NCI-H2227 (cell line): ENCODE measurements around the gene WFIKKN1.
"Not testable (repeated sequence)": the region's sequence is repeated elsewhere in the genome, so short reads cannot be mapped to it uniquely, and the experiment has no call there.

Experiments used
- DNase-seq: peaks from one replicate; lab custom pipeline; 2025; ENCODE audit not compliant: unreplicated experiment; lab: John Stamatoyannopoulos, UW

Gene WFIKKN1

GRCh38 chr16:595094-595528, 35.7 kb upstream of the WFIKKN1 start:
- peak; percentile 29 for DNase-seq

DNA sequence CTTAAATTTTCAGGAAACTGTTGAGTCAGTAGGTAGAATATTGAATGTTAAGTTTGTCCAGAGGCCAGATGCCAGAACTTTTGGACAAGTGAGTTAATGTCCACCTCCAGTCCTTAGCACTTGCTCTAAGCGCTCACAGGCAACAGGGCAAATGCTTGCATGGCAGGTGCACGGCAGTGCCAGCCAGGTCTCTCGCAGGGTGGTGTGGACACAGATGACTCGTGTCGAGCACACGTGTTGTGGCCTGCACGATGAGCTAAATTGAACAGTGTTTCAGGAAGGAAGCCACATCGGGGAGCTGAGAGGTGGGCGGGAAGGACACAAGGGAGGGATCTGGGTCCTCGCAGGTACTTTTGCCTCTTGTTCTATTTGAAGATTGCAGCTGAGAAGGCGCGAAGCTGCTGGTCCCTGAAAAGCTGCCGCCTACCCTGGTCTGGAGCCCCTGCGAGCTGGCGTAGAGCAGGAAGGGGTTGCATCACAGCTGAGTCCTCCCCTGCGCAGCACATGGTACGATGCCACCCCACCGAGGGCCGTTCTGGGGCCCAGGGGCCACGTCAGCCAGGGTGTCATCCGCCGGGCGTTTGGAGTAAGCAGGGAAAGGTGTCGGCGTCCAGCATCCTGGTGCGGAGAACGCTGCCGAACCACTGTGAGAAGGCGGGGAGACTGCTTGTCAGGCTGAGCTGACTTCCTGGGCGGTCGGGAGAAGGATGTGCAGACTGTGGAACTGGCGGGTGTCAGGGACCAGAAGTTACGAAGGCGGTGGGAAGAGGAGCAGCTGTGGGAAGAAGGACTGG, 34.6 kb upstream of the WFIKKN1 start:
- DNase-seq: no peak

DNA sequence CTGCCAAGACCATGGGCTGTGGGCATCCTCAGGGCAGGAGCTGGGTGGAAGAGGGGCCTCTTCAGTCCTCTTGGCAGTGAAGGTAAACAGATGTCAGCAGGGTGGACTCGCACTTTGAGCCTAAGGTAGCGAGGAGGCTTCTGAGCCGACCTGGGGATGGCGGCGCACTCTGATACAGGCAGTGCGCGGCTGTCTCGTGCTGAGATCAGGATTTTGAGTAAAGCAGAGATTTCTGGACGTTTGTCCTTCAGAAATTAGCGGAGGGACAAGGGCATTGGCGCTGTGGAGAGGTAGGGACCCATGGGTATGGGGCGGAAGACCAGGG, 34.1 kb upstream of the WFIKKN1 start:
- no peak for DNase-seq

GRCh38 chr16:597655-598054, 33.1 kb upstream of the WFIKKN1 start:
- DNase-seq: not testable (repeated sequence)

DNA sequence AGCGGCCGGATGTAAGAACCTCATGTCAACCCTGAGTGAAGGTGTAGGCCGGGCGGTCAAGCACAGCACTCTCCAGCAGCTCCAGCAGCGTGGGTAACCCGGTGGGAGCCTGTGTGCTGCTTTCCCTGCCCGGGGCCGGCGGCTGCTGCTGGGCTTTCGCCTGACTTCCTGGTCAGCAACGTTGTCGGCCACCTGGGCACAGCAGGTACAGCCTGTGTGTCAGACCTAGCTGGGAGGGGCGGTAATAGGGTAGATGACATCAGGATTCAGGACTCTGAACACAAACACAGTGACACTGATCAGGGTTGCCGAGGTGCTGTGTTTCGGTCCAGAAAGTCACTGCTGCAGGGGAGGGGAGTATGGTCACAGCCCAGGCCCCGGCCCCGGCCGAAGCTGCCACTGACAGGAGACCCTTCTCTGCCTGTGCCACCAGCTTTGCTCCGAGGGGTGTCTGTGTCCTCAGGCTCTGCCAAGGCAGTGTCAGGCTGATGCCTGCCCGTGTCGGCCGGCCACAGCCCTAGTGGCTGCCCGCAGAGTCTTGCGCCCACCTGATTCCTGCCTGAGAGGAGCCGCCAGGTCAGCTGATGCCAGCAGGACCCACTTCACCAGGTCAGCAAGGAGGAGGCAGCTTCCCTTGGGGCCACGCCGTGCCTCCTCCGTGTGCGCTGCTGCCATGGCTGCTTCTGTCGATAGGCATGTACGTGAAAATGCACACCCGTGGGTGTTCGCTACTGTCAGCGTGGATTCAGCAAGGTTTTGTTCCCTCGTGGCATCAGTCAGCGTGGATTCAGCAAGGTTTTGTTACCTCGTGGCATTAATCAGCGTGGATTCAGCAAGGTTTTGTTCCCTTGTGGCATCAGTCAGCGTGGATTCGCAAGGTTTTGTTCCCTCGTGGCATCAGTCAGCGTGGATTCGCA, 31.7 kb upstream of the WFIKKN1 start:
- no peak for DNase-seq

GRCh38 chr16:600781-601180, 30.0 kb upstream of the WFIKKN1 start:
- DNase-seq: no peak

- no peak for DNase-seq
These were observed 26.9 kb upstream of the WFIKKN1 start for GRCh38 chr16:603933-604332.

- DNase-seq: no peak
These were observed 24.0 kb upstream of the WFIKKN1 start for GRCh38 chr16:606656-607307.

DNA sequence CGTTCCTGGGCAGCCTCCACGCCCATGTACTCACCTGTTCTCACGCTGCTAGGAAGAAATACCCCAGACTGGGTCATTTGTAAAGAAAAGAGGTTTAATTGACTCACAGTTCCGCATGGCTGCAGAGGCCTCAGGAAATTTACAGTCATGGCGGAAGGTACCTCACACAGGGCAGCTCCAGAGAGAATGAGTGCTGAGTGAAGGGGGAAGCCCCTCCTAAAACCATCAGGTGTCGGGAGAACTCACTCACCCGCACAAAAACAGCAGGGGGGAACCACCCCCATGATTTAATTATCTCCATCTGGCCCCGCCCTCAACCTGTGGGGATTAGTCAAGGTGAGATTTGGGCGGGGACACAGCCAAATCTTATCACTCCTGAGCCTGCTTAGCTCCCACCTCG, 22.8 kb upstream of the WFIKKN1 start:
- no peak for DNase-seq

GRCh38 chr16:609316-609715, 21.5 kb upstream of the WFIKKN1 start:
- no peak for DNase-seq

DNA sequence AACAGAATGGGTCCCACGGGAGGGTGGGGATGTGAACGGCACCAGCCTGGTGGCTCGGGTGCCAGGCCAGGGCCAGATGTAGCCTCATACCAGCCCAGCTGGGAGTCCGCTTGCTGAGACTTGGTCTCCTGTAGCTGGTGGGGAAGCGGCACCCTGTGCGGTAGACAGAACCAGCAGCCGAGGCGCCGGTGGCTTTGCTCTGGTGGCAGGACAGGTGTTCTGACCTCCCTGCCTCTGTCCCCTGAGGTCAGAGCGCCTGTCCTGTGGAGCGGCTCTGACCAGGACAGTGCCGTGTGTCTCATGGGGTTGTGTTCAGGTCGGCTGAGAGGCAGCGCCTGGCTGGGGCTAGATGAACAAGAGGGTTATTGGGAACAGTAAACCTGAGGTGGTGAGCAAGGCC, 20.8 kb upstream of the WFIKKN1 start:
- no peak for DNase-seq

GRCh38 chr16:610513-611381, 20.0 kb upstream of the WFIKKN1 start:
- DNase-seq: no peak

- DNase-seq: no peak
These were observed 15.7 kb upstream of the WFIKKN1 start for GRCh38 chr16:615122-615521.

- DNase-seq: no peak
These were observed 13.8 kb upstream of the WFIKKN1 start for GRCh38 chr16:616733-617586.

- no peak for DNase-seq
These were observed 12.9 kb upstream of the WFIKKN1 start for GRCh38 chr16:617855-618254.

DNA sequence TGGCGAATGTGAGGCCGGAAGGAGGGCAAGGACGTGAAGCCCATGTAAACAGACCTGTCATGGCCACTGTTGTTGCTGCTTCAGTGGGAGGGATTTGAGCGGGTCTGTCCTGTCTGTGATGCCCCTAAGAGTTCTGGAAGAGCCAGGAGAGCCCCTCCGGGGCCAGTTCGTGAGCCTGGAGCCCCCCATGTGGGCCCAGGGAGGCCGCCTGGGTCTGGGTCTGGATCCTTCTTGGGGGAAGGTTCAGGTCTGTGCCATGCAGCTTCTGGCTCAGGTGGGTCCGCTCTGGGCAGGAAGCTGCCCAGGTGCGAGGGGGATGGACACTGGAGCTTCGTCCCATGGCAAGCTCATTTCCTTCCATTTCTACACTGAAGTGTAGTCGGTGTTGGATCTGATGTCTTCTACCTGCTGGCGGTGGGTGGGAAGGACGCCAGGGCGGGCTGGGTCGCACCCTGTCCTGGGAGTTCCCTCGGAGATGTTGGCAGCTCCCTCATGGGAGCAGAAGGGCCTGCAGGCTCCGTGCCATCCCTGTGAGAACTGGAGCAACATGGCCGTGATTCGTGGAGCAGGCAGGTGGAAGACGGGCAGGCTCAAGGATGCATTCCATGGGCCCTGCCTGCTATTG, 11.2 kb upstream of the WFIKKN1 start:
- no peak for DNase-seq

GRCh38 chr16:620700-621525, 9.9 kb upstream of the WFIKKN1 start:
- no peak for DNase-seq

GRCh38 chr16:621526-622105, 9.2 kb upstream of the WFIKKN1 start:
- no peak for DNase-seq
